Measurements from ENCODE around the gene IL1RAPL1.

Gene IL1RAPL1

GRCh38 chrX:28586981-28587551 is at the start of gene IL1RAPL1:
Gene IL1RAPL1, plus strand, starts transcription at chrX:28587446.
- H3K4me3 ChIP-seq (ENCODE audit: low read length), result no peak within 1 kb of the TSS
- H3K4me1 ChIP-seq (ENCODE audit: insufficient read depth, low read length), result no peaks in the 10 kb centered on the region
- H3K36me3 ChIP-seq (ENCODE audit: insufficient read depth, low read length), result no peaks in the 10 kb centered on the region
- no peaks in the 10 kb centered on the region for H3K9me3 ChIP-seq (ENCODE audit: low read length)
- no peak within 1 kb of the TSS for H2AFZ ChIP-seq (ENCODE audit: low read depth, low read length)
- H3K27me3 ChIP-seq (ENCODE audit: insufficient read depth, low read length), result peaks cover 28% of the 10 kb centered on the region

DNA sequence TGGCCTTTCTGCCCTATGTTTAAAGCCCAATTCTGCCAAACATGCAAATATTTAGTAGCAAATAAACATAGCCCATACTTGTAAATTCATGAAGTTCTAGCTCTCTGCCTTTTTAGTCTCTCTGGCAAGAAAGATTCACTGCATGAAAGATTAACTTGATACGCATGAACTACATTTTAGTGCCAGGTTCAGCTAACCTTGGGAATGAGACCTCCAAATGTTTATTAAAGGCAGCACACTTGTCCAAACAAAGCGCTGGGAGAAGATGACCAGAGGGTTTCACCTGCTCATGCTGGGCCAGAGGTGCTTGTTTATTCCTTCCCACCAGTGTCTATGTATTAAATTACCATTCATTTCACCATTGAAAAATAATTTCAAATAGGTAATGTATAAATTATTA is 44.5 kb upstream of the IL1RAPL1 start:
- H3K27me3 ChIP-seq (ENCODE audit: insufficient read depth, low read length), result no peaks in the 10 kb centered on the region
- H3K4me1 ChIP-seq (ENCODE audit: insufficient read depth, low read length), result no peaks in the 10 kb centered on the region
- no peaks in the 10 kb centered on the region for H3K36me3 ChIP-seq (ENCODE audit: insufficient read depth, low read length)
- H3K9me3 ChIP-seq (ENCODE audit: low read length), result no peaks in the 10 kb centered on the region
- H2AFZ ChIP-seq (ENCODE audit: low read depth, low read length), result no peak overlapping the region
- H3K4me3 ChIP-seq (ENCODE audit: low read length), result no peak overlapping the region

DNA sequence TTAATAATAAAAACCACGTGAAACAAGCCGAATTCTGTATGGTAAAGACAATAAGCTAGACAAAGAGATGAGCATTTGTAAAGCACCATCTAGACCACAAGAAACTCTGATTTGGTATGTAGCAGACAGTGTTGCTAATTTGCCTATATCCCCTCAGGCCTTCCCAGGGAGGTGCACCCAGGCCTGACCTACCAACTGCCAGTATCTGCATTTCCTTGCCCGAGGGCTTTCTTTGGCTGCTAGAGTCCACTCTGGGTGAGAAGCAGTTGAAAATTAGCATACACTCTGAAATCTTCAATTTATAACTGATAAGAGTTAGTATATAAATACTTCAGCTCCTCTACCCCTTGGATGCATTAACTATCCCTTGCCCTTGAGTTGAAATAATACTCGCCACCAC is 37.4 kb upstream of the IL1RAPL1 start:
- H2AFZ ChIP-seq (ENCODE audit: low read depth, low read length), result no peak overlapping the region
- no peak overlapping the region for H3K4me3 ChIP-seq (ENCODE audit: low read length)
- no peaks in the 10 kb centered on the region for H3K27me3 ChIP-seq (ENCODE audit: insufficient read depth, low read length)
- H3K9me3 ChIP-seq (ENCODE audit: low read length), result no peaks in the 10 kb centered on the region
- H3K36me3 ChIP-seq (ENCODE audit: insufficient read depth, low read length), result no peaks in the 10 kb centered on the region
- H3K4me1 ChIP-seq (ENCODE audit: insufficient read depth, low read length), result no peaks in the 10 kb centered on the region

DNA sequence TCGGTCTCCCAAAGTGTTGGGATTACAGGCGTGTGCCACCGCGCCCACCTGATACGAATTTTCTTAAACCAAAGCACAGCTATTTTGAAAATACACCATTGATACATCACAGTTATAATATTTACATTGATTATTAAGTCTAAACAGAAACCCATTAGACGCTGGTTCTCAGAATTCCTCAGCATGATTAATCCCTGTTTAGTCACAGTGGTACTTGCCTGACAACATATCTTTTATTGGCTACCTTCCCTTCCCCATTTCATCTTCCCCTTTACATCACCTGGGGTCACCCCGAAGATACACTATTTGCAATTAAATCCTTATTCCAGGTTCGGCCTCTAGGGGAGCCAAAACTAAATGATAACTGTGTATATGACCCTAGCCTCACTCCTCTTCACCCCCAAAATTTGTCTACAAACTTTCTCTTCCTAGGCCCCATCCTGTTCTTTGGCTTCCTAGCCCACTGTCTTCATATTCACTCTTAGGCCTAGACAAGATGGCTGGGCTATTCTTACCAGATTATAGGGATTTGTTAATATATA is 36.8 kb upstream of the IL1RAPL1 start:
- Histone ChIP-seq H3K4me1 (ENCODE audit: insufficient read depth, low read length) (no peaks in the 10 kb centered on the region), H3K27me3 (ENCODE audit: insufficient read depth, low read length) (no peaks in the 10 kb centered on the region), H3K9me3 (ENCODE audit: low read length) (no peaks in the 10 kb centered on the region), H3K36me3 (ENCODE audit: insufficient read depth, low read length) (no peaks in the 10 kb centered on the region), H3K4me3 (ENCODE audit: low read length) (no peak overlapping the region), H2AFZ (ENCODE audit: low read depth, low read length) (no peak overlapping the region)

DNA sequence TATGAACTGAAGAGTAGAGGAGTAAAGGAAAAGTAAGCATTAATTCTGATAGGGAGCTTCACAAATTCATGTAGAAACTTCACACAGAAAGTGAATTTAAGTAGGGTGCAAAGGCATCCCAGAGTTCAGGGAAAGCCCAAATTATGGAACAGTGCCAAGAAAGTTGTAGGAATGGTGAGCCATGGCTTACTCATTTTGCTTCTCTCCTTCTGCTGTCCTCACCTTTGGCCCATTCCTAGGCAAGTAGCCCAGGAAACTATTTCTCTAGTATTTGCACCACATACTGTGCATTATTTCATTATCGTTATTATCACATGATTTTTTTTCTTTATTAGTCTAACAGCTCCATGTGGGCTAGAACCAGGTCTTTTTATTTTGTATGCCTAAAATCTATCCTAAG is 34.9 kb upstream of the IL1RAPL1 start:
- Histone ChIP-seq H3K9me3 (ENCODE audit: low read length) (no peaks in the 10 kb centered on the region), H2AFZ (ENCODE audit: low read depth, low read length) (no peak overlapping the region), H3K4me3 (ENCODE audit: low read length) (no peak overlapping the region), H3K27me3 (ENCODE audit: insufficient read depth, low read length) (no peaks in the 10 kb centered on the region), H3K36me3 (ENCODE audit: insufficient read depth, low read length) (no peaks in the 10 kb centered on the region), H3K4me1 (ENCODE audit: insufficient read depth, low read length) (no peaks in the 10 kb centered on the region)

- no peaks in the 10 kb centered on the region for H3K4me1 ChIP-seq (ENCODE audit: insufficient read depth, low read length)
- no peaks in the 10 kb centered on the region for H3K27me3 ChIP-seq (ENCODE audit: insufficient read depth, low read length)
- no peaks in the 10 kb centered on the region for H3K36me3 ChIP-seq (ENCODE audit: insufficient read depth, low read length)
- H2AFZ ChIP-seq (ENCODE audit: low read depth, low read length), result no peak overlapping the region
- H3K9me3 ChIP-seq (ENCODE audit: low read length), result no peaks in the 10 kb centered on the region
- H3K4me3 ChIP-seq (ENCODE audit: low read length), result no peak overlapping the region
Observed at GRCh38 chrX:28552882-28553829, 34.1 kb upstream of the IL1RAPL1 start.

- H3K36me3 ChIP-seq (ENCODE audit: insufficient read depth, low read length), result no peaks in the 10 kb centered on the region
- H3K9me3 ChIP-seq (ENCODE audit: low read length), result no peaks in the 10 kb centered on the region
- no peak overlapping the region for H2AFZ ChIP-seq (ENCODE audit: low read depth, low read length)
- no peak overlapping the region for H3K4me3 ChIP-seq (ENCODE audit: low read length)
- H3K4me1 ChIP-seq (ENCODE audit: insufficient read depth, low read length), result no peaks in the 10 kb centered on the region
- H3K27me3 ChIP-seq (ENCODE audit: insufficient read depth, low read length), result no peaks in the 10 kb centered on the region
Observed at GRCh38 chrX:28576117-28576516, 11.1 kb upstream of the IL1RAPL1 start.

DNA sequence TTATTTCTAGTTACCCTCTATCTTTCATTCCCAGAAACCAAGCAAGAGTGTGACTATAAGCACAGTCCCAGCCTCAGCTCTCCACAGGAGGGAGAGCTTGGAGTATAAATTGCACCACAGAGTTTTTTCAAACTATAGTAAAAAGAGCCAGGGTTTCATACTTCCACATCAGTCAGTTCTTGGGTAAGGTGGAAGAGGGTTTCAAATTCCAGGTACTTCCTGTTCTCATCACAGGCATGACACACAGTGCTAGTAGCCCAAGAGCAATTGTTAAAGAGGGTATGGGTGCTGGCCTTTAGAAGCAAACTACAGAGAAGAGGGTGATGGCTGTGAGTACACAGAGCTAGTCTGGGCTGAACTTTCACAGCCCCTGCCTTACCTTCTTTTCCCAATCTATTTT is 5.7 kb upstream of the IL1RAPL1 start:
- Histone ChIP-seq H2AFZ (ENCODE audit: low read depth, low read length) (no peak overlapping the region), H3K27me3 (ENCODE audit: insufficient read depth, low read length) (peaks cover 15% of the 10 kb centered on the region), H3K4me1 (ENCODE audit: insufficient read depth, low read length) (no peaks in the 10 kb centered on the region), H3K4me3 (ENCODE audit: low read length) (no peak overlapping the region), H3K36me3 (ENCODE audit: insufficient read depth, low read length) (no peaks in the 10 kb centered on the region), H3K9me3 (ENCODE audit: low read length) (no peaks in the 10 kb centered on the region)

DNA sequence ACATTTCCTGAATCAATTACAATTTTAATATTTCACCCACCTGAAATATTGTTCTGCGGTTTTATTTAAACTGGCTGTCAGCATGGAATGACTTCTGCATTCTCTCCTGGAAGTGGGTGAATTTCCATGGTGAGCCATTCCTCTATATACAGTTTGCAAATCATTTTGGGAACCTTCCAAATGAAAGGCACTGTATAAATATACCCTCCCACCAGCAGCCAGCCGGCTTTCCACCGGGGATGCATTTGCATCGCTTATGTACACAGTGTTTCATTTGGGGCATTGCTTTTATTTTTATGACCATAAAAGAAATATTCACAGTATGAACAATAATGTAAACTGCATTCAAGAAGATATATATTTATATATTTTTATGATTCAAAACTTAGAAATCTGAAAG is 4.7 kb upstream of the IL1RAPL1 start:
- Histone ChIP-seq H3K27me3 (ENCODE audit: insufficient read depth, low read length) (peaks cover 17% of the 10 kb centered on the region), H3K36me3 (ENCODE audit: insufficient read depth, low read length) (no peaks in the 10 kb centered on the region), H3K9me3 (ENCODE audit: low read length) (no peaks in the 10 kb centered on the region), H3K4me3 (ENCODE audit: low read length) (no peak overlapping the region), H2AFZ (ENCODE audit: low read depth, low read length) (no peak overlapping the region), H3K4me1 (ENCODE audit: insufficient read depth, low read length) (no peaks in the 10 kb centered on the region)

- no peak overlapping the region for H2AFZ ChIP-seq (ENCODE audit: low read depth, low read length)
- no peaks in the 10 kb centered on the region for H3K36me3 ChIP-seq (ENCODE audit: insufficient read depth, low read length)
- no peak overlapping the region for H3K4me3 ChIP-seq (ENCODE audit: low read length)
- no peaks in the 10 kb centered on the region for H3K4me1 ChIP-seq (ENCODE audit: insufficient read depth, low read length)
- H3K27me3 ChIP-seq (ENCODE audit: insufficient read depth, low read length), result peaks cover 24% of the 10 kb centered on the region
- H3K9me3 ChIP-seq (ENCODE audit: low read length), result no peaks in the 10 kb centered on the region
Observed at GRCh38 chrX:28584025-28584424, 3.2 kb upstream of the IL1RAPL1 start.

DNA sequence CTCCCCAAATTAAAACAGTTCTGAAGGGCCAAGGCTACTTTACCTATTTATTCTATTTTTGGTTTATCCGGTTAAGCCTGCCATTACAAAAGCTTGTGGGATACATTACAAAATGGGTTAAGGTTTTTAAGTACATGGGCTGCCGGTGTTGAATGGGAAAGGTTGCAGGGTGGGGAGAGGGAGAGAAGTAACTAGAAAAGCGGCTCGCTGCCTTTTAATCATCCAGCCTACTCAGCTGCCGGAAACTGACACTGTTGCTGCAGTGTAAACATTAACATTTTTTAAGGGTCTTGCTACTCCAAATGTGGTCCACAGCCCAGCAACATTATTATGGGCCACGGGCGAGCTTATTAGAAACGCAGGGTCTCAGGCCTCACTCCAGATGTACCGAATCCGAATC is 1.5 kb upstream of the IL1RAPL1 start:
- no peaks in the 10 kb centered on the region for H3K4me1 ChIP-seq (ENCODE audit: insufficient read depth, low read length)

DNA sequence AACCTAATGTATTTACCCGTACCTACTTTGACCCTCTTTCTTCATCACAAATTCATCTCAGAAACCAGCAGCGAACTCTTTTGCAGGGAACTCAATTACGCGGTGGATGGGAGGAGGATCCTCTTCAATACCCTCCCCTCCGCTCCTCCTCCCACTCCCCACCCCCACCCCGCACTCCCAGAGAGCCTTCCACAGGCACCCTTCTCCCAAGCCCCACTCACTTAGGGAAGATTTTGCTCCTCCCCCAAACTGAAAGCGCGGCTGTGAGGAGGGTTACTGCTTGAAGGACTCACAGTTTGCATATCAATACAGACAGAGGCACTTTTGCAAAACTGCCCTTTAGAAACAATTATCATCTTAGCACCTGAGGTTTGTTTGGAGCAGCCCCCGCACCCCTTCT is 960 bp upstream of the IL1RAPL1 start:
- Histone ChIP-seq H2AFZ (ENCODE audit: low read depth, low read length) (no peak overlapping the region), H3K36me3 (ENCODE audit: insufficient read depth, low read length) (no peaks in the 10 kb centered on the region), H3K27me3 (ENCODE audit: insufficient read depth, low read length) (peaks cover 28% of the 10 kb centered on the region), H3K4me3 (ENCODE audit: low read length) (no peak overlapping the region), H3K4me1 (ENCODE audit: insufficient read depth, low read length) (no peaks in the 10 kb centered on the region), H3K9me3 (ENCODE audit: low read length) (no peaks in the 10 kb centered on the region)

More for the DNA sequence above, 1.5 kb upstream of the IL1RAPL1 start:
- H3K4me3 ChIP-seq (ENCODE audit: low read length), result no peak overlapping the region
- H2AFZ ChIP-seq (ENCODE audit: low read depth, low read length), result no peak overlapping the region
- no peaks in the 10 kb centered on the region for H3K9me3 ChIP-seq (ENCODE audit: low read length)
- H3K36me3 ChIP-seq (ENCODE audit: insufficient read depth, low read length), result no peaks in the 10 kb centered on the region
- H3K27me3 ChIP-seq (ENCODE audit: insufficient read depth, low read length), result peaks cover 28% of the 10 kb centered on the region

DNA sequence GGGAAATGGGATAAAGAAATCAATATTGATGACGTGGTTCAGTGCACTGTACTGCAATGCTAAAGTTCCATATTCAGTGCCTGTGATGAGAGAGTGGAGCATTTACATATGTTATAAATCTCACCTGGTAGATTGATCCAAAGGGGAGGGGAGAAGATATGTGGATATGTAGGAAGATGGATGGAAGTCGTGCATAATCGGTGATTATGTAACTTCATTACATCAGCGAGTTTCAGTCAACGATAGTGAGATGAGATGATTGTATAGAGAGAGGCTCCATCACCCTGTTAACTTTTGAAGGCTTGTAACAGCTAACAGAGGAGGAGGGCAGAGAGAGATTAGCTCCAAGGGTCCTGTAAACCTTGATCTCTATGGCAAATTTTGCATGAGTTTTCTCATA is 1.8 kb downstream of the IL1RAPL1 start:
- Histone ChIP-seq H3K4me3 (ENCODE audit: low read length) (no peak overlapping the region), H3K36me3 (ENCODE audit: insufficient read depth, low read length) (no peaks in the 10 kb centered on the region), H2AFZ (ENCODE audit: low read depth, low read length) (no peak overlapping the region), H3K9me3 (ENCODE audit: low read length) (no peaks in the 10 kb centered on the region), H3K27me3 (ENCODE audit: insufficient read depth, low read length) (peaks cover 28% of the 10 kb centered on the region), H3K4me1 (ENCODE audit: insufficient read depth, low read length) (no peaks in the 10 kb centered on the region)
